Activated CD8-positive, alpha-beta memory T cell treated with anti-CD3 and anti-CD28 coated beads, Interleukin-2, amount 50 U/mL, for 1 hour (primary cell): ENCODE measurements around the gene WDR3.
"Not testable (repeated sequence)": the region's sequence is repeated elsewhere in the genome, so short reads cannot be mapped to it uniquely, and the experiment has no call there.

ENCODE experiments used
- DNase-seq: peaks from one replicate; pipeline ENCODE4 v3.0.0-alpha.2; 2020; ENCODE audit errors: extremely low read depth

Gene WDR3

DNA sequence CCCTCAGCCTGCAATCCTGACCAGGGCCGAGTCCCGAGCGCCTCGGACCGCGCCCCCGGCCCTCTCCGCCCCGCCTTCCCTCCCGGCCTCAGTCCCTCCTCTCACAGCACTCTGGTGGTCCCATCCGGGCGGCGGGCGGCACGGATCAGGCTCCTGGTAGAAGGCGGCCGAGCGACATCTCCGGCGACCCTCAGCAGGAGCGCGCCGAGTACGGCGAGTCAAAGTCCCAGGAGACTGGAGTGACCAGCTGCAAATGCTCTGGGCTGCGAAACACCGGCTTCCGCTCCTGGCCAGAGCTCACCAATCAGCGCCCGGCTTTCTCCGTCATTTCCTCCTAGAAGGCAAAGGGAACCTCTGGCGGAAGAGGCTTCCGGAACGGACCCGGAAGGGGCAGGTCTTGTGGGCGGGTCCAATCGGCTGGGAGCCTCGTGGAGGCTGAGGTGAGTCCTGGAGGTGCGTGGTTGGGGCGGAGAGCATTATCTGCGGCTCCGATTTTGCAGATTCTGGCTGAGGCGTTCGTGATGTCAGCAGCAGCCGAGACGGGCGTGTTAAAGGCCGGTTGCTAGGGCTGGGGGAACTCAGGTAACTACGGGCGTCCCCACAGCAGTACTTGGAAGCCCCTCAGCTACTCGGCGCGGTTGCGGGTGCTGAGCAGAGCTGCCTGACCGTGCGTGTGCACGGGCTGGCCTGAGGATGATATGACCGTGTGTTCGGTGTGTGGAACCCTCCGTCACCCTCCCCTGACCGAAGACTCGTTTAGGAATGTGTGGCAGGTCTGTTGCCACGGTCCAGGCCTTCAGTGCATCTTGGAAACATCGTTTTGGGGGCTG lies at the start of gene WDR3, which contains the start of gene GDAP2:
Gene WDR3, plus strand, starts transcription at position 397 of the 830 bp plus-strand sequence. CDS start 3,581 bp downstream, outside the sequence.
Gene GDAP2, minus strand, starts transcription at position 279 of the 830 bp plus-strand sequence. CDS start 9,264 bp downstream, outside the sequence.
- DNase-seq, result peak; percentile 93

DNA sequence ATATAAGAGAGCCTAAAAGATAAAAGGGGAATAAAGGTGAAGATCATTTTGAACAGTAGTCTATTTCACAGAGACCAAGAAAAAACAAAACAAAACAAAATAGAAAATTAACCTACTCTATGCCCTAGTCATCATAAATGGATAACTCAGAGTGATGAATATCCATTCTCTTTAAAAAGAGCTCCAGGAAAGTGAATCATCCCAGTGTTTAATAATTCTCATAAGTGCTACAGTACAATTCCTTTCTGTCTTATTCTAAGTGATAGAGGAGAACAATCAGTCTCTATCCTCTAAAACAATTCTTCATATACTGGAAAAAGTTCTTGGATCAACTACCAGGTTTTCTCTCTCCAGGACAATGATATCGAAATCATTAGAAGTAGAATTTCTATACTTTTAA lies 45.9 kb upstream of the WDR3 start:
- no peak for DNase-seq

DNA sequence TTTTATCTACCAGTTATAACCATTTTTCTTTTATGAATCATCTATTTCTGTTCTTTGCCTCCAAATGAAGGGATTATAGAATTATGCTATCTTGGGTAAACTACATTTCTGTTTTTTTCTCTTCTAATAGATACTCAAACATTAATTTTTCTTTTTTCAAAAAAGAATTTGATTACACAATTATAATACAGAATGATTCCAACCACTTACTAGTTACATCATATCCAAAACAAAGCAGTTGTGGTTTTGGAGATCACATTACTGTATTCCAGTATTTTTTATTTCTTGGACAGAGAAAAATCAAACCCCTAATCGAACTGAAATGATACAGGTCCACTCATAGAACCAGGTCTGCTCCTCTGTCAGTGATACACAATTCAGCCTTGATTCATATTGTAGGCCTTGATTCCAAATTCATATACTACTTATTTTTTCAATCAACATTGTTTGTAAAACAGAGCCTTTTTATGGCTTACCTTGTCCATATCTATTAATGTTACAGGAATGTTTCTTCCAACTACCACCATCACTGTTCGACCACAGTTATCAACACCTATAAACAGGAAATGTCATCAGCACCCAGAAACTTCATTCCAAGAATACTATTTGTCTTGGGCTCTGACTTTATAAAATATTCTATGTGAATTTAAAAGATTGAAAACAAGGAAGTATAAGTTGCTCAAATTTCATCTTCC lies 43.3 kb upstream of the WDR3 start:
- no peak for DNase-seq

DNA sequence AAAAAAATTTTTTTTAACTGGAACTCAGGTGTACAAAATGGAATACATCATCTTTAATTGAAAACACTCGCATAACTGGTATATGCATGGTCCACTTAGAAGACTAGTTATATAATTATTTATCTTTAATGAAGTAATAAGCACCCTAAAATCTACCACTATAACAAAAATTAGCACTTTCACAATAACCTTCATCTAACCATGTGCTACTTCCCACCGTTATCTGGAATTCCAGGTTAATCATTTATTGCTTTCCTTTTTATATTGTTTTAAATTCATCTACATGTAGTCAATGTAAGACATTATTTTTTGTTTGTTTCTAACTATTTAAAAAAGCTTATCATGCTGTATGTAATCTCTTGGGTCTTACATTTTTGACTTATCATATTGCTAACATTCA lies 39.1 kb upstream of the WDR3 start:
- no peak for DNase-seq

DNA sequence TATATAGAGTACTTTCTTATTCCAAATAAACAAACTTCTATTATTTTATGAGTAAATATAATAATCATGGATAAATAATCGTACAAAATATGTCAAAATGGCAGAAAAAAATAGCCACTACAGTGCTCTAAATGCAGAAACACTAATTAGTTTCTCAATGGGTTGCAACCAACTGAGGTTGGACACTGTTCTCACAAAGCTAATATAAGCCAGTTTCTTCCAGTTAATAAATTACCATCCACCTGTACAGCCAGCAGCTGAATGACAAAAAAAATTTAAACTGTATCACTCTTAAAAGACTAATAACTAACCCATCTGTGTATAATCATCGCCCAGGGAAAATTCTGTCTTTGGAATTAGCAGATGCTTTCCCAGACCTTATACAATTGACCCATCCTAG lies 37.0 kb upstream of the WDR3 start:
- no peak for DNase-seq

DNA sequence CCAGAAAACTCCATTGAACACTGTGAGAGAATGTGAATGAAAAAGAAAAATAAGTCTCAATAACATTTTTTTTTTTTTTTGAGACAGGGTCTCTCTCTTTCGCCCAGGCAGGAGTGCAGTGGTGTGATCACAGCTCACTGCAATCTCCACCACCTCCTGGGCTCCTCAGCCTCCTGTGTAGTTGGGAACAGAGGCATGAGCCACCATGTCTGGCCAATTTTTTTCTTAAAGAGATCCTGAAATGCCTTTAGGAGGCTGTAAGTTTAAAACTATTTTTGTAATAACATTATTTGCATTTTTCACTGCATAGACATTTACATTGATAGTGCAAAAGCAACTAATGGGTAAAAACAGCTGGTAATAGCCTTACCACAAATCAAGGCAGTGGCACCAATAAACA lies 35.5 kb upstream of the WDR3 start:
- DNase-seq, result no peak

DNA sequence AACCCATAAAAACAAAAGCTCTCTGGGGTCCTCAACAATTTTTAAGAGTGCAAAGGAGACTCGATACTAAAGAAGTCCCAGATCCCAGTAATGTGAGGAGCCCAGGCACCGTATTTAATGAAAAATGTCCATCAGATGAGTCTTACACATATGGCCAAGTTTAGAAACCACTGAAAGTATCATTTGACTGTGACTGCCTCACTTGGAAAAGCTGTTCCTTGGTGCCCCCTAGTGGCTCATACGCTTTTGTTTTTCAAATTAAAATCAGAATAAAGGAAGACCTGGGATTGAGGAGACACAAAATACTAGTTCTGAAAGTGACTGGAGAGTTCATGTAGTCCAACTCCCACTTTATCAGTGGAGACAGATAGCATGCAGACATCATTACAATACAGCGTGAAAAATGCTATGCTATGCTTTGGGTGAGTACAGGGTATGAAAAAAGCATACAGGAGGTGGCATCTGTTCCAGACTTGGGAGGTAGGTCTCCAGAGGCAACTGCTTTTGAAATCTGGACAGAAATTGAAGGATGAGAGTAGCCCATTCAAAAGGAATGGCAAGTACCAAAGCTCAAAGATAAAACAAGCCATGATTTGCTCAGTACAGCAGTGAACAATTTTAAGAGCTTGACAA lies 33.9 kb upstream of the WDR3 start:
- DNase-seq, result peak; percentile 14

DNA sequence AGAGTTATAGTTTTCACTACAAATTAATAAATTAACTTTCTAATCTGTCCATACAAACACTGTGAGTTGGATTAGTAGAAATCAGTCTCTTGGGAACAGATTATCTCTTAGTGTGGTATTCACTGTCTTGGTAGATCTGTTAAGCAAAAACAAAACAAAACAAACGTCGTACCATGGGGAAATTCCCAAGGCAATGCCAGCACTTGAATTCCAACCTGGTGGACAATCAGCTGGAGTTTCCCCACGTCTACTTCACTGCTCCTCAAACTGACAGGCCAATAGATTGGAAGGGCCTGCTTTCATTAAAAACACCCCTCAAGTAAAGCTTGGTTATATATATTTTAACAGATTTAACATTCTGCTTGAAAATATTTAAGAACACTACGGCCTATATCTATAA lies 32.0 kb upstream of the WDR3 start:
- no peak for DNase-seq

DNA sequence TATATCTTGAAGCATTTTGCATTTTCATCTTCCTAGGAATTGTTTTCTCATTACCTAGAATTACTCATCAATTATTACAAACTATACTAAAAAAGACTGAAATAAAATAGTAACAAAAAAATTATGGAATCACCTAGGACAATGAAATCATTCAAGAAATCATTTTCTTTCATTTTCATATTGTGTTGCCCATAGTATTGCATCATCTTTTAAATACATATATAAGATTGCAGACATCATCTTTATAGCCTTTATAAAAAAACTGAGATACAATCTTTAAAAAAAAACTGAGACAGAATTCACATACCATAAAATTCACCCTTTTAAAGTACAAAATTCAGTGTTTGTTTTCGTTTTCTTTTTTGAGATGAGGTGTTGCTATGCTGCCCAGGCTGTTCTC lies 29.7 kb upstream of the WDR3 start:
- no peak for DNase-seq

DNA sequence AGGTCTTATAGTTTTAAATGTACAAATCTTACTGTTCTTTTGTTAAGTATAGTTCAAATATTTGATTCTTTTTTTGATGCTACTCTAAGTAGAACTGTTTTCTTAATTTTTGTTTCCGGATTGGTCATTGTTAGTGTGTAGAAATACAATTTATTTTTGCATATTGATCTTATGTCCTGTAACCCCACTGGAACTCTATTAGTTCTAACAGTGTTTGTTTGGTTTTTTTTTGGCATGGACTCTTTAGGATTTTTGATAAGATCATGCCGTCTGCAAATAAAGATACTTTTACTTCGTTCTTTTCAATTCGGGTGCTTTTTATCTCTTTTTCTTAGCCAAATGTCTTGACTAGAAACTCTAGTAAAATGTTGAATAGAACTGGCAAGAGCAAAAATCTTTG lies 26.6 kb upstream of the WDR3 start:
- no peak for DNase-seq

DNA sequence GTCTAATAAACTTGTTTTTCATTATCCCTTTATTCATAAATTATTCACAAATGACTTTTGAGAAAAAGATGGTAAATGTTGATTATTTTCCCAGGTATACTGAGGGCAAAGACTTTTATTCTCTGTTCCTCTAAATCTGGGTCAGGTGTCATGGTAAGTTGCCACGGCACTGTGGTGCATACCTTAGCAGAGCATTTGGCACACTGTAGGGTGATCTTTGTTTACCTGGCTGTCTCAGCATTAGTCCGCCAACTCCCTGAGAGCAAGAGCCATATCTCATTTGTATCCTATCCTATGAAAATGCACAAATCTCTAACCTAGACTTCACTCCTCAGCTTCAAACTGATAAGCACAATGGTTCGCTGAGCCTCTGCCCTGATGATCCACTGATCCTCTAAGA lies 25.1 kb upstream of the WDR3 start:
- no peak for DNase-seq

DNA sequence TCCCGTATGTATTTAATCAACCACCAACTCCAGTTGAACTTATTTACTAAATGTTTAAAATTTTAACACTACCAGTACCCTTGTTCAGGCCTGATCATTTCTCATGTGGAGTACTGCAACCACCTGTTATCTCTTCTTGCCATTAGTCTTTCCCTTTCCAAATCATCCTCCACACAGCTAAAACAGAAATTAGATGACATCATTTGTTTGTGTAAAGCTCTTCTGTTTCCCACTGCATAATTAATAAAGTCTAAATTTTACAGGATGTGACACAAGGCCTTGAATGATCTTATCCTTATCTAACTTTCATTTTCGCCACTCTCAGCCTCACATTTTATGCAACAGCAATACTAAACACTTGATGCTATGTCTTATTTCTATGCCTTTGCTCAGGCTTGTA lies 24.5 kb upstream of the WDR3 start:
- no peak for DNase-seq

DNA sequence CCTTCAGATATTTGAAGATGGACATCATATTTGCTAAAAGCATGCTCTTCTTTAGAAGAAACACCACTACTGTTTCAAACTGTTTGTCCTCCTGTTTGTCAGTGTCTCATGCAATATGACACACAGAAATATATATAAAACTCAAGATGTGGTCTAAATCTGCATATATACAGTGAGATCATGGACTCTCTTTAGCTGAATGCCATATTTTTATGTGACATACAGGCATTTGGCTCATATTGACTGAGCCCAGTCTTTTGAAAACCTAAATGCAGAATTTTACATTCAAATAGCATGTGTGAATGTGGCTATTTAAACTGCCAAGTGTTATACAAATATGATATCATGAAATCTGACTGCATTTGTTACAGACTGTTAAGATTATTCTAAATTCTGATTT lies 18.5 kb upstream of the WDR3 start:
- no peak for DNase-seq

DNA sequence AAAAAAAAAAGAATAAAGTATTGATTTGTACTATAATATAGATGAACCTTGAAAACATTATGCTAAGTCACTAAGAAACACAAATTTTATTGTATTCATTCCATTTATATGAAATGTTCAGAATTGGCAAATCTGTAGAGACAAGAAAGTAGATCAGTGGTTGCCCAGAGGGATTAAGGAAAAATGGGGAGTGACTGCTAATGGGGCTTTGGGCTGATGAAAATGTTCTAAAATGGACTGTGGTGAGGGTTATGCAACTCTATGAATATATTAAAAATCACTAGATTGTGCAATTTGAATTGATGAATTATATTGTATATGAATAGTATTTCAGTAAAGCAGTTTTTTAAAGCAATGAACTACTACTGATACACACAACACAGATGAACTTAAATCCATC lies 10.2 kb upstream of the WDR3 start:
- no peak for DNase-seq

DNA sequence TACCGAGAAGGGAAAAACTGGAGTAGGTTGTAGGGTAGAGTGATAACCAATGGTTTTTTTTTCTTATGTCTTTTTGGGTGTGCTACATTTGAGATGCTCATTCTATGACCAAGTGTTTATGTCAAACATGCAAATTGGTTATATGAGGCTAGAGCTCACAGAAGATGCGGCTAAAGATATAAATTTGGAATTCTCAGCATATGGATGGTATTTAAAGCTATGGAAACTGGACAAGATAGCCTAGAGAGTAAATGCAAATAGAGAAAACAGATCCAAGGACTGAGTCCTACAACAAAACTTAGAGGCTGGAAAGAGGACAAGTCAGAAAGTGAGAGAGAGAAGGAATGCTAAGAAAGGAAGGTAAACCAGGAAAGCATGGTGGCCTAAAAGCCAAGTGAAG lies 7.5 kb upstream of the WDR3 start:
- DNase-seq, result no peak

DNA sequence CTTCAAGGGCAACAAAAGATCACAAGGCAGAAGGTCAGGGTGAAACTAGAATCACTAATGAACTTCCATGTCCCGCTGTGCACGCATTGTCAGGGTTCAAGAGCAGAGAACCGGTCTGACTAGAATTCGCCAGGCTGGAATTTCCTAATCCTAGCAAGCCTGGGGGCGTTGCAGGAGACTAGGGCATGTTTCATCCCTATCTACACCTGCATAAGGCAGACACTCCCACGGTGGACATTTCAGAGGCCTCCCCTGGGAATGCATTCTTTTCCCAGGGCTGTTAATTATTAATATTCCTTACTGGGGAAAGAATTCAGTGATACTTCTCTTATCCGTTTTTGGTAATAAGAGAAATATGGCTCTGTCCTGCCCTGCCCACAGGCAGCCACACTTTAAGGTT lies 6.8 kb upstream of the WDR3 start:
- DNase-seq, result not testable (repeated sequence)

DNA sequence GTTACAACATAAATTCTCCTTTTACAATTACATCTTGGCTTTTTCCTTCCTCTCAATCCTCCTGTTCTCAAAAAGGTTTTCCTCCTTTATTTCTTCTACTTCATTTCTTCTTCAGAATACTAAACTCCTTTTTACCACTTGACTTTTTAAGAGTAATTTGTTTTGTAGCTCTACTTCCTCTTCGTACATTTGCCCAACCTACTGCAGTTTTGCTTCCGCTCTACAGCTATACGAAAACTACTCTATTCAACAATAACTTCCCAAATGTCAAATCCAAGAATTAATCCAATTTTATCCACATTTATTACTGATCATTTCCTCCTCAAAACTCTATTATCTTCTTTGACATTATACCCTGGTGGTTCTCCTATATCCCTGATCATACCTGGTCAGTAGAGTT lies 3.6 kb upstream of the WDR3 start:
- no peak for DNase-seq

DNA sequence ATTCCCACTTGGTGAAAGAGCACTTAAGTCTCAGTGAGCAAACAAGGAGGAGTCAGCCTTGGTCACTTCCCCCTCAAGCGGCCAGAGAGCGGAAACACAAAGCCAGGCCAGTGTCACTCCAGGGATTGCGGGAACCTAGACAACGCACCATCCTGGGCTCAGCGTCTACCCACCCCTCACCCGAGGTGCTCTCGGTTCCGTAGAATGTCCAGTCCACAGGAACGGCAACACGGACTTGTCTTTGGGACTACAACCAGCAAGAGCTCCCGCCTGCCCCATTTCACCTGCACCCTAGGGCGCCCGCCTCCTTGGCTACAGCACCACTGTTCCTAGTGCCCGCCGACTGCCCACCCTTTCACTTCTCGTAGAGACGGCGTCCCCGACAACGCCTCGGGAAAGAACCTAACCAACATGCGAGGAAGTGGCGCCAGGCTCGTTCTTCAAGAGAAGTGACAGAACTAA lies 627 bp upstream of the WDR3 start:
- DNase-seq, result no peak

DNA sequence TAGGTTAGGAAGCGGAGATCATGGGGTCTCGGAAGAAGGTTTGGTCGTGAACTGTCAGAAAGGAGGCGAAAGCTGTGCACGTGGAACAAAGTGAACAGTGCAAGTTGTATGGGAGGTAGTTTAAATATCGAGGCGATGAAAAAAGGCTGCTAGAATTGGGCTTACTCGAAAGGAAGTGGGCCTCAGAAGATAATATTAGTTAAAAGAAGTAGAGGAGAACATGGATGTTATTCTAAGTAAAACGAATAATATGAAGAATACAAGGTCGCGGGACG lies 571 bp downstream of the WDR3 start:
- no peak for DNase-seq

DNA sequence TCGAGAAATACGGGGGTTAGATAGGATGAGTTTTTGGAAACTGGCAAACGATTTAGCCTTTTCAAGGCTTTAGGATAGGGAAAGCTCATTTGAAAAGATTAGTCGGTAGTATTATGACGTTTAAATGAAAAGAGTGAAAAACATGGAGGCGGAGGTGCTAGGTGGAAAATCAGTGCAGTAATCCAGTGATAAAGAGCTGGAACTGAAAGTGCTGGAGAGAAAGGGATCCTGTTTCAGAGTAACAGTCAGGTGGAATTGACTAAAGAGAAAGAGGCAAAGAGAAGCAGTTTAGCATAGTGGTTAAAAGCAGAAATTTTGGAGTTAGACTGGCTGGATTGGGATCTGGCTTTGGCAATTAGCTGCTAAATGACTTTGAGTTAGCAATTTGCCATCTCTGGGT lies 945 bp downstream of the WDR3 start:
- no peak for DNase-seq

DNA sequence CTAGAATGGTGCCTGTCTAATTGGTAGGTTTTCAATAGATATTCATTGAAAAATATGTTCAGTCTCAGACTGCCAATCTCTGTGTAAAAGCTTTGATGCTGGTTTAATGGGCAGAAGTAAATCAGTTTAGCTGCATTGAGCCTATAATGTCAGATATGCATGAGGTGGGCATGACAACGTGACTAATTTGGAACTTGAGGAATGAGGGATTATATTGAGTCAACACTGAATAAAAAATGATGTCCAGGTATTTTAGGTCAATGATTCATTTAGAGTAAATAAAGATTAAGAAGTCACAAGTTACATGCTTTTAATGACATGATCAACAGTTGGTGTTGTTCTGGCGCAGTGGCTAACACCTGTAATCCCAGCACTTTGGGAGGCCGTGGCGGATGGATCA lies 3.0 kb downstream of the WDR3 start:
- no peak for DNase-seq

DNA sequence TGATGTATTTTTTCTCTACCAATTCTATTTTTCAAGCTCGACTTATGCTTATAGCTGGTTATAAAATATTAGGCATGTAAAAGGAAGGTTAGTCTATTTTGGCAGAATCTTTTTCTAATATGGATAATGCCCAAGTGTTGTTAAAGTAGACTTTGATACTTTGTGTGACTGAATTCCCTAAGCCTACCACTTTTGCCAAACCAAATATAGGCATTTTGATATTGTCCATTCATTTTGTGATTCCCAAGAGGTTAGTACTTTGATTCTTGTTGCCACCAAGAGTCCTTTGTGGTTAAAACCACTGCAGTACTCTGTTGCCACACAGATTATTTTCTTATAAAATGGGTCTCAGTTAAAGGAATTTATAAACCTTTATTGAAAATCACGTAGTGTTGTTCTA lies 4.2 kb downstream of the WDR3 start:
- DNase-seq, result no peak

DNA sequence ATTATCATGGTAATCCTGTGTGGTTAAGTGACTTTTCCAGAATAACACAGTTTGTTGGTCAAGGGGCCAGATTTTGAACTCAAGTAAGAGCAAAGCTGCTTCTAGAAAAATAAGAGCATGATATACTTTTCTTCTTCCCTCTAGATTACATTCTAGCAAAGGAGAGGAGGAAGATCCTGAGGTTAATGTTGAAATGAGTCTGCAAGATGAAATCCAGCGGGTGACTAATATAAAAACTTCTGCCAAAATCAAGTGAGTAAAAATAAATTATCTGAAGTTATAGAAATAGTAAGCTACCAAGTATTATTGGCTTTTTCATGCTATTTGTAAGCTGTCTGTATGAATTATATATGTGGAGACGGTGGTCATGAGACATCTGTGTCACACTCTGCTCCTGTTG lies 12.8 kb downstream of the WDR3 start:
- no peak for DNase-seq
